GM23338 (cell line): ENCODE measurements around the gene ATG2A. TPM values are rescaled to one million over a fixed set of nuclear protein-coding genes. Genes with fewer than 3 reads are reported as not detected.

Experiments used
- ATAC-seq: fragments of 200-7000 bp; cut with Tn5 transposase; 3 replicates; pipeline ENCODE4 v1.9.1; 2020
- DNase-seq: peaks from one replicate; pipeline ENCODE4 v3.0.0-alpha.2; 2015; ENCODE audit warnings: low spot score
- H2AFZ ChIP-seq: fragments of 200-600 bp; sonication (generic); 2 replicates; pipeline ENCODE4 v1.8.0; 2016; ENCODE audit warnings: antibody characterized with exemption, mild to moderate bottlenecking, moderate library complexity
- H3F3A ChIP-seq: fragments of 200-600 bp; sonication (generic); replicated peaks from 2 replicates; pipeline ENCODE4 v1.8.0; 2017; ENCODE audit warnings: antibody characterized with exemption, mixed run types, low read depth
- H3K27ac ChIP-seq: fragments of 200-600 bp; sonication (generic); 2 replicates; pipeline ENCODE4 v1.6.1; 2016; ENCODE audit warnings: low read depth
- H3K27me3 ChIP-seq: fragments of 200-600 bp; sonication (generic); 2 replicates; pipeline ENCODE4 v1.8.0; 2016; ENCODE audit warnings: mild to moderate bottlenecking, mixed run types, moderate library complexity; ENCODE audit not compliant: insufficient read depth
- H3K36me3 ChIP-seq: fragments of 200-600 bp; sonication (generic); 2 replicates; pipeline ENCODE4 v1.8.0; 2016; ENCODE audit warnings: mild to moderate bottlenecking; ENCODE audit not compliant: insufficient read depth
- H3K4me1 ChIP-seq: fragments of 200-600 bp; sonication (generic); 2 replicates; pipeline ENCODE4 v1.8.0; 2016; ENCODE audit warnings: mild to moderate bottlenecking, moderate library complexity; ENCODE audit not compliant: insufficient read depth
- H3K4me2 ChIP-seq: fragments of 200-600 bp; sonication (generic); 2 replicates; pipeline ENCODE4 v1.7.1; 2017; ENCODE audit warnings: mixed run types
- H3K4me3 ChIP-seq: fragments of 200-600 bp; sonication (generic); 2 replicates; pipeline ENCODE4 v1.6.1; 2016; ENCODE audit warnings: mixed run types
- H3K79me2 ChIP-seq: fragments of 200-600 bp; sonication (generic); replicated peaks from 2 replicates; pipeline ENCODE4 v1.8.0; 2017; ENCODE audit warnings: mild to moderate bottlenecking; ENCODE audit not compliant: insufficient read depth
- H3K9me2 ChIP-seq: fragments of 200-600 bp; sonication (generic); 2 replicates; pipeline ENCODE4 v1.8.0; 2017; ENCODE audit not compliant: insufficient read depth
- H4K20me1 ChIP-seq: fragments of 200-600 bp; sonication (generic); replicated peaks from 2 replicates; pipeline ENCODE4 v1.8.0; 2017; ENCODE audit warnings: mild to moderate bottlenecking; ENCODE audit not compliant: insufficient read depth
- H3K27ac Mint-ChIP-seq: 2 replicates; pipeline ENCODE4 v1.8.0; 2020; ENCODE audit warnings: inconsistent platforms, mild to moderate bottlenecking, moderate library complexity, mixed read lengths
- H3K27me3 Mint-ChIP-seq: 3 replicates; pipeline ENCODE4 v1.8.0; 2022; ENCODE audit warnings: low read depth, mild to moderate bottlenecking, moderate library complexity, mixed read lengths, inconsistent platforms; ENCODE audit not compliant: insufficient read depth, poor library complexity
- H3K36me3 Mint-ChIP-seq: 3 replicates; pipeline ENCODE4 v1.8.0; 2021; ENCODE audit warnings: low read depth, mild to moderate bottlenecking, inconsistent platforms, moderate library complexity, mixed read lengths
- H3K4me1 Mint-ChIP-seq: 3 replicates; pipeline ENCODE4 v1.8.0; 2020; ENCODE audit warnings: mild to moderate bottlenecking, inconsistent platforms, mixed read lengths
- H3K4me3 Mint-ChIP-seq: 3 replicates; pipeline ENCODE4 v1.8.0; 2021; ENCODE audit warnings: moderate library complexity, mild to moderate bottlenecking, inconsistent platforms, mixed read lengths
- H3K9me3 Mint-ChIP-seq: 3 replicates; pipeline ENCODE4 v1.8.0; 2020; ENCODE audit warnings: moderate library complexity, mild to moderate bottlenecking, inconsistent platforms, mixed read lengths
- JUNB ChIP-seq: IDR thresholded peaks from one replicate; pipeline ENCODE4 v1.6.1; 2016; ENCODE audit warnings: antibody characterized with exemption; ENCODE audit not compliant: unreplicated experiment
- NANOG ChIP-seq: IDR thresholded peaks from 2 replicates; pipeline ENCODE4 v1.6.1; 2016; ENCODE audit warnings: antibody characterized with exemption, borderline replicate concordance
- POLR2AphosphoS5 ChIP-seq: IDR thresholded peaks from 2 replicates; pipeline ENCODE4 v1.6.1; 2016; ENCODE audit warnings: antibody characterized with exemption, low read depth
- ZNF462 ChIP-seq: fragments of 250-450 bp; sonication (Bioruptor Pico); IDR thresholded peaks from 2 replicates; pipeline ENCODE4 v1.5.0; 2020; ENCODE audit warnings: mild to moderate bottlenecking, moderate library complexity
- long read RNA-seq: library from polyadenylated mRNA; unstranded; transcript quantifications from one replicate; pipeline ENCODE4 v2.0.0, GENCODE V29; 2020; ENCODE audit not compliant: unreplicated experiment
- polyA plus RNA-seq: library from polyadenylated mRNA; unstranded; fragments of >200 nt; fragmentation: Nextera tagmentation; extraction: Ambion mirVana; gene quantifications from 2 replicates; pipeline ENCODE4 v1.2.1, GENCODE V29; 2016
- total RNA-seq: library from RNA; depleted of rRNA; stranded (reverse); fragments of >200 nt; shearing (Covaris generic); gene quantifications from 2 replicates; pipeline ENCODE4 v1.2.3, GENCODE V29; 2014; rRNA removed

Gene ATG2A
- 26.2 and 31.7 TPM in 2 replicates for total RNA-seq
- 8.7 and 9.2 TPM in 2 replicates for polyA plus RNA-seq
- long read RNA-seq, partial matches to known transcripts: 0 of 2 reads
- long read RNA-seq, other reads (novel, unspliced or antisense): 2 of 2 reads

DNA sequence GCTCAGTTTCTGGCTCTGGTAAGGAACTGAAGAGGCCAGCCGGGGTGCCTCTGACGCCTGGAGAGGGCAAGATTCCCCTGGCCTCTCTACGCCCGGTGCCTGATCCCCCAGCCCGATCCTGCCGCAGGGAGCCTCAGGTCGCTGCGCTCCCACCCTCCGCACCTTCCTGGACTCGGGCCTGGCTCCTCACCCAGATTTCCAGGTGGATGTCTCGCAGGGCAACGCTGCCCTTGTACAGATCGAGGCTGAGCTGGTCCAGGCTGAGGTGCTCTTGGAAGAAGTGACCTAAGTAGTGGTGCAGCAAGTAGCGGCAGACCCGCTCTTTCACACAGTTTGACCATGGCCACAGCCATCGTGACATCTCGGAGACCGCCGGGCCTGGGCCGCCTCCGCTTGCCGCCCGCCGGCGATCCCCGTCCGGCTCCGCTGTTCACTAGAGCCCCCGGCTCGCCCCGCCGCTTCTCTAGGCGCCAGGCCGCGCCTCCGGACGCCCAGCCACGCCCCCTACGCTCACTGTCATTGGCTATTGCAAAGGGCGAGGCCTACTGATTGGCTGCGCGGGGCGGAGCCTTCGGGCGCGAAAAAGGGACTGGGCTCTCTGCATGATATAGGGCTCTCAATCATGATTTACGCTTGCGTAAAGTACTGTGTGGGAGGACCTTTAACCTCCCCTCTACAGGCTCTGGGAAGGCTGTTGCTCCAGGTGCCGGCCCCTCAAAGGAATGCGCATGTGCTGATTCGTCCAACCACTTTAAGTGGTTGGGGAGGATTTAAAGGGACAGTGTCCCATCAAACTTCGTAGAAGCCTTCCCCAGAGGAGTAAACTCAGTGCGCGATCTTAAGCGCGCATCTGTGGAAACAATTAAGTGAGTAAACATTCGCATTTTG lies at the start of gene ATG2A:
TSS of gene ATG2A (minus strand) at position 435 of the 888 bp plus-strand sequence. CDS start at position 361, 74 bp downstream.
- H3F3A ChIP-seq: no peaks in the 10 kb centered on the region
- peak within 1 kb of the TSS; percentile 1; the same call in 1 of the 2 replicates for H2AFZ ChIP-seq
- H3K4me3 ChIP-seq: peak within 1 kb of the TSS; percentile 70
- ATAC-seq: peak; percentile 95
- peak within 1 kb of the TSS; percentile 84 for H3K4me2 ChIP-seq
- Mint-ChIP-seq H3K27ac (peak within 1 kb of the TSS; percentile 96), H3K9me3 (no peaks in the 10 kb centered on the region), H3K36me3 (no peaks in the 10 kb centered on the region), H3K4me3 (peak within 1 kb of the TSS; percentile 91), H3K27me3 (peaks cover 7% of the 10 kb centered on the region), H3K4me1 (peaks cover 17% of the 10 kb centered on the region)
- no peaks in the 10 kb centered on the region for H3K9me2 ChIP-seq
- no peaks in the 10 kb centered on the region for H4K20me1 ChIP-seq
- H3K36me3 ChIP-seq: no peaks in the 10 kb centered on the region
- H3K79me2 ChIP-seq: no peaks in the 10 kb centered on the region; the same call in 1 of the 2 replicates
- no peak for TF ChIP-seq ZNF462
- TF ChIP-seq NANOG: no peak
- TF ChIP-seq POLR2AphosphoS5: peak; percentile 76
- no peak for TF ChIP-seq JUNB
- H3K4me1 ChIP-seq: peaks cover 8% of the 10 kb centered on the region
- H3K27ac ChIP-seq: peak within 1 kb of the TSS; percentile 6
- H3K27me3 ChIP-seq: no peaks in the 10 kb centered on the region
- DNase-seq: peak; percentile 99
